ENCODE measurements around the gene PTGR2. TPM values are rescaled to one million over a fixed set of nuclear protein-coding genes. Genes with fewer than 3 reads are reported as not detected.

The PTGR2 gene
- total RNA-seq, 1 experiment from 2014 or later, result 14.2 TPM

DNA sequence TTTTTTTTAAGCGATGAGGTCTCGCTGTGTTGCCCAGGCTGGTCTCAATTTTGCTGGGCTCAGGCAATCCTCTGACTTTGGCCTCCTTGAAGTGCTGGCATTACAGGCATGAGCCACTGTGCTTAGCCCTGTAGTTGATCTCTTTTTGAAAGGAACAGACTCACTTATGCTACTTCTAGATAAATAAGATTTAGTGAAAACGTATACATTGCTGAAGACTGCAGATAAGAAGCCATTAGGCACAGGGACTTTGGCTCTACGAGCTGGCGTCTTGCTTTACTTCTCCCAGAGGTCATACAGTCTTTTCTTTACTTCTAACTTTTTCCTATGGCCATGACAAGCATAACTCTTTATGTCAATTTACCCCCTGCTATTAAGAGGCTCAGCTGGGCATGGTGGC is 9.4 kb downstream of the PTGR2 start:
- intact Hi-C loops (cut with micrococcal nuclease; ENCODE audit: unreplicated experiment), result no loop called here
- Mint-ChIP-seq H3K27ac (ENCODE audit: unreplicated experiment) (no peak overlapping the region), H3K9me3 (ENCODE audit: unreplicated experiment) (no peaks in the 10 kb centered on the region), H3K4me3 (ENCODE audit: unreplicated experiment) (no peak overlapping the region), H3K27me3 (ENCODE audit: insufficient read depth, unreplicated experiment) (no peaks in the 10 kb centered on the region), H3K4me1 (ENCODE audit: low read depth, unreplicated experiment) (no peaks in the 10 kb centered on the region), H3K36me3 (ENCODE audit: insufficient read depth, unreplicated experiment) (peaks cover 29% of the 10 kb centered on the region)
- TF ChIP-seq, protein P1, sequence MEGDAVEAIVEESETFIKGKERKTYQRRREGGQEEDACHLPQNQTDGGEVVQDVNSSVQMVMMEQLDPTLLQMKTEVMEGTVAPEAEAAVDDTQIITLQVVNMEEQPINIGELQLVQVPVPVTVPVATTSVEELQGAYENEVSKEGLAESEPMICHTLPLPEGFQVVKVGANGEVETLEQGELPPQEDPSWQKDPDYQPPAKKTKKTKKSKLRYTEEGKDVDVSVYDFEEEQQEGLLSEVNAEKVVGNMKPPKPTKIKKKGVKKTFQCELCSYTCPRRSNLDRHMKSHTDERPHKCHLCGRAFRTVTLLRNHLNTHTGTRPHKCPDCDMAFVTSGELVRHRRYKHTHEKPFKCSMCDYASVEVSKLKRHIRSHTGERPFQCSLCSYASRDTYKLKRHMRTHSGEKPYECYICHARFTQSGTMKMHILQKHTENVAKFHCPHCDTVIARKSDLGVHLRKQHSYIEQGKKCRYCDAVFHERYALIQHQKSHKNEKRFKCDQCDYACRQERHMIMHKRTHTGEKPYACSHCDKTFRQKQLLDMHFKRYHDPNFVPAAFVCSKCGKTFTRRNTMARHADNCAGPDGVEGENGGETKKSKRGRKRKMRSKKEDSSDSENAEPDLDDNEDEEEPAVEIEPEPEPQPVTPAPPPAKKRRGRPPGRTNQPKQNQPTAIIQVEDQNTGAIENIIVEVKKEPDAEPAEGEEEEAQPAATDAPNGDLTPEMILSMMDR (IDR thresholded peaks at IDR 0.05; ENCODE audit: insufficient read depth in 1 of 2, low read depth in 1 of 2, low read length in 1 of 2, severe bottlenecking in 1 of 2, unreplicated experiment in 1 of 2), result no peak
- BruUV-seq (replicated peaks), result no TSS peak
- ChIA-PET POLR2A (interaction anchor here (1.3 kb wide), 1 partner anchor 9 kb away, joined by 4 read pairs; the partner anchor contains the start of gene PTGR2), CTCF (interaction anchor here (1.3 kb wide), 1 partner anchor 9 kb away, joined by 4 read pairs; the partner anchor contains the start of gene PTGR2)
- no peak for DNase-seq
- no peaks in the 10 kb centered on the region for H3K4me1 ChIP-seq
- H3K27me3 ChIP-seq (replicated peaks; ENCODE audit: control insufficient read depth, insufficient read depth, low read length), result no peaks in the 10 kb centered on the region
- no peaks in the 10 kb centered on the region for H3K9me3 ChIP-seq
- no peak overlapping the region for H3K4me3 ChIP-seq (ENCODE audit: low read depth, low read length)
- no peaks in the 10 kb centered on the region; the same call in 1 of the 2 replicates for H3K36me3 ChIP-seq (ENCODE audit: control insufficient read depth, insufficient read depth, low read length)

DNA sequence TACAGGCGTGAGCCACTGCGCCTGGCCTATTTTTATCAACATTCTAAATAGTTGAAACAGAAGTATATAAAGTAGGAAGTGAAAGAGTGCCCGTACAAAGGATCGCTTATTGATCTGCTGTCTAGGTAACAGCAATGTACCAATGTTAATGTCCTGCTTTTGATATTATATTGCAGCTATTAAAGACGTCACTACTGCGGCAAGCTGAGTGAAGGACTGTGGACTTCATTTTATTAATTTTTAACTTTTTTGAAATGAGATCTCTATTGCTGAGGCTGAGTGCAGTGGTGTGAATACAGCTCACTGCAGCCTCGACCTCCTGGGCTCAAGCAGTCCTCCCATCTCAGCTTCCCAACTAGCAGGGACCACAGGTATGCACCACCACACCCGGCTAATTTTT is 10.8 kb downstream of the PTGR2 start:
- H3K9me3 Mint-ChIP-seq (ENCODE audit: unreplicated experiment), result no peaks in the 10 kb centered on the region
- no peaks in the 10 kb centered on the region for H3K9me3 ChIP-seq
- no peak for DNase-seq
- peaks cover 29% of the 10 kb centered on the region for H3K36me3 Mint-ChIP-seq (ENCODE audit: insufficient read depth, unreplicated experiment)
- CTCF ChIA-PET, result no interaction called here
- TF ChIP-seq, protein P1 (IDR thresholded peaks at IDR 0.05; ENCODE audit: insufficient read depth in 1 of 2, low read depth in 1 of 2, low read length in 1 of 2, severe bottlenecking in 1 of 2, unreplicated experiment in 1 of 2), result no peak
- no peak overlapping the region for H3K4me3 ChIP-seq (ENCODE audit: low read depth, low read length)
- no peaks in the 10 kb centered on the region for H3K4me1 ChIP-seq
- no peaks in the 10 kb centered on the region; the same call in 1 of the 2 replicates for H3K36me3 ChIP-seq (ENCODE audit: control insufficient read depth, insufficient read depth, low read length)
- H3K27me3 Mint-ChIP-seq (ENCODE audit: insufficient read depth, unreplicated experiment), result no peaks in the 10 kb centered on the region
- no peaks in the 10 kb centered on the region for H3K27me3 ChIP-seq (replicated peaks; ENCODE audit: control insufficient read depth, insufficient read depth, low read length)
- no peak overlapping the region for H3K27ac Mint-ChIP-seq (ENCODE audit: unreplicated experiment)
- no peak overlapping the region for H3K4me3 Mint-ChIP-seq (ENCODE audit: unreplicated experiment)
- no TSS peak for BruUV-seq (replicated peaks)
- intact Hi-C loops (cut with micrococcal nuclease; ENCODE audit: unreplicated experiment), result no loop called here
- no peaks in the 10 kb centered on the region for H3K4me1 Mint-ChIP-seq (ENCODE audit: low read depth, unreplicated experiment)
- POLR2A ChIA-PET, result no interaction called here

DNA sequence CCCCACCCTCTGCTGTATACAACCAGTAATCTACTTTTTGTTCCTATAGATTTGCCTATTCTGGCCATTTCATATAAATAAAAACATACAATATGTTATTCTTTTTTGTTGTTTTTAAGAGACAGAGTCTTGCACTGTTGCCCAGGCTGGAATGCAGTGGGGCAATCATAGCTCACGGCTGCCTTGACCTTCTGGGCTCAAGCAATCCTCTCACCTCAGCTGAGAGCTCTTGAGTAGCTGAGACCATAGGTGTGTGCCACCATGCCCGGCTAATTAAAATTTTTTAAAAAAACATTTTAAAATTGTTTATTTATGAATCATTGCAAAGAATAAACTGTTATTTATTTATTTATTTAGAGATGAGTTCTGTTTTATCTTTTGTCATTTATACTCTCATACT is 11.6 kb downstream of the PTGR2 start:
- H3K27me3 ChIP-seq (replicated peaks; ENCODE audit: control insufficient read depth, insufficient read depth, low read length), result no peaks in the 10 kb centered on the region
- no peaks in the 10 kb centered on the region for H3K4me1 ChIP-seq
- no peak overlapping the region for H3K4me3 ChIP-seq (ENCODE audit: low read depth, low read length)
- no peak for DNase-seq
- Mint-ChIP-seq H3K4me1 (ENCODE audit: low read depth, unreplicated experiment) (no peaks in the 10 kb centered on the region), H3K36me3 (ENCODE audit: insufficient read depth, unreplicated experiment) (peaks cover 29% of the 10 kb centered on the region), H3K9me3 (ENCODE audit: unreplicated experiment) (no peaks in the 10 kb centered on the region), H3K27ac (ENCODE audit: unreplicated experiment) (no peak overlapping the region), H3K27me3 (ENCODE audit: insufficient read depth, unreplicated experiment) (no peaks in the 10 kb centered on the region), H3K4me3 (ENCODE audit: unreplicated experiment) (no peak overlapping the region)
- TF ChIP-seq, protein P1 (IDR thresholded peaks at IDR 0.05; ENCODE audit: insufficient read depth in 1 of 2, low read depth in 1 of 2, low read length in 1 of 2, severe bottlenecking in 1 of 2, unreplicated experiment in 1 of 2), result no peak
- no TSS peak for BruUV-seq (replicated peaks)
- CTCF ChIA-PET, result no interaction called here
- H3K9me3 ChIP-seq, result no peaks in the 10 kb centered on the region
- POLR2A ChIA-PET, result no interaction called here
- intact Hi-C loops (cut with micrococcal nuclease; ENCODE audit: unreplicated experiment), result no loop called here
- no peaks in the 10 kb centered on the region; the same call in 1 of the 2 replicates for H3K36me3 ChIP-seq (ENCODE audit: control insufficient read depth, insufficient read depth, low read length)

All from Caco-2 (cell line).